Dendritic cell treated with granulocyte-macrophage colony-stimulating factor and Interleukin-4, amounts not matched to agents 40 ng/mL and 50 ng/mL, for 4 days (primary cell): ENCODE measurements around the gene CCDC85C.

ENCODE experiments used
- H3K27ac Mint-ChIP-seq: one replicate; pipeline ENCODE4 v1.8.0; 2022; ENCODE audit warnings: mild to moderate bottlenecking, mixed read lengths
- H3K27me3 Mint-ChIP-seq: one replicate; pipeline ENCODE4 v1.8.0; 2022; ENCODE audit warnings: mild to moderate bottlenecking, mixed read lengths
- H3K36me3 Mint-ChIP-seq: one replicate; pipeline ENCODE4 v1.8.0; 2022; ENCODE audit warnings: low read depth, mixed read lengths
- H3K4me1 Mint-ChIP-seq: one replicate; pipeline ENCODE4 v1.8.0; 2022; ENCODE audit warnings: low read depth, mixed read lengths
- H3K4me3 Mint-ChIP-seq: one replicate; pipeline ENCODE4 v1.8.0; 2022; ENCODE audit warnings: mild to moderate bottlenecking, moderate library complexity, mixed read lengths
- H3K9me3 Mint-ChIP-seq: one replicate; pipeline ENCODE4 v1.8.0; 2022; ENCODE audit warnings: mixed read lengths
- intact Hi-C: fragments of 100-400 bp; cut with micrococcal nuclease; formaldehyde crosslinking; loops from one replicate; pipeline ENCODE4 v1.15.0; 2022

CCDC85C gene

GRCh38 chr14:99570544-99571302, 33.3 kb downstream of the CCDC85C start:
- Mint-ChIP-seq H3K27ac (no peak overlapping the region), H3K4me1 (peaks cover 6% of the 10 kb centered on the region), H3K9me3 (no peaks in the 10 kb centered on the region), H3K4me3 (no peak overlapping the region), H3K36me3 (no peaks in the 10 kb centered on the region), H3K27me3 (peaks cover 2% of the 10 kb centered on the region)
- intact Hi-C loops: no loop called here

- H3K9me3 Mint-ChIP-seq: no peaks in the 10 kb centered on the region
- H3K27ac Mint-ChIP-seq: no peak overlapping the region
- H3K27me3 Mint-ChIP-seq: peaks cover 4% of the 10 kb centered on the region
- peaks cover 6% of the 10 kb centered on the region for H3K4me1 Mint-ChIP-seq
- no peak overlapping the region for H3K4me3 Mint-ChIP-seq
- intact Hi-C loops: no loop called here
- no peaks in the 10 kb centered on the region for H3K36me3 Mint-ChIP-seq
Observed at GRCh38 chr14:99569725-99570543, 34.1 kb downstream of the CCDC85C start.

- Mint-ChIP-seq H3K27me3 (peaks cover 4% of the 10 kb centered on the region), H3K9me3 (no peaks in the 10 kb centered on the region)
- intact Hi-C loops: no loop called here
Observed at GRCh38 chr14:99568567-99569560, 35.1 kb downstream of the CCDC85C start.

GRCh38 chr14:99566390-99567354, 37.3 kb downstream of the CCDC85C start:
- H3K27ac Mint-ChIP-seq: no peak overlapping the region

More at GRCh38 chr14:99568567-99569560, 35.1 kb downstream of the CCDC85C start:
- H3K27ac Mint-ChIP-seq: peak overlapping the region; percentile 49
- H3K4me3 Mint-ChIP-seq: no peak overlapping the region
- peaks cover 6% of the 10 kb centered on the region for H3K4me1 Mint-ChIP-seq
- H3K36me3 Mint-ChIP-seq: no peaks in the 10 kb centered on the region

GRCh38 chr14:99566009-99566389, 38.0 kb downstream of the CCDC85C start:
- intact Hi-C loops: no loop called here
- no peak overlapping the region for H3K27ac Mint-ChIP-seq
- peaks cover 6% of the 10 kb centered on the region for H3K4me1 Mint-ChIP-seq
- H3K4me3 Mint-ChIP-seq: no peak overlapping the region
- H3K9me3 Mint-ChIP-seq: no peaks in the 10 kb centered on the region
- H3K36me3 Mint-ChIP-seq: no peaks in the 10 kb centered on the region
- peaks cover 6% of the 10 kb centered on the region for H3K27me3 Mint-ChIP-seq

More at GRCh38 chr14:99566390-99567354, 37.3 kb downstream of the CCDC85C start:
- Mint-ChIP-seq H3K27me3 (peaks cover 6% of the 10 kb centered on the region), H3K4me3 (no peak overlapping the region), H3K4me1 (peaks cover 6% of the 10 kb centered on the region), H3K9me3 (no peaks in the 10 kb centered on the region), H3K36me3 (no peaks in the 10 kb centered on the region)
- intact Hi-C loops: no loop called here

GRCh38 chr14:99565383-99565782, 38.6 kb downstream of the CCDC85C start:
- H3K36me3 Mint-ChIP-seq: no peaks in the 10 kb centered on the region
- peaks cover 6% of the 10 kb centered on the region for H3K4me1 Mint-ChIP-seq
- no peak overlapping the region for H3K4me3 Mint-ChIP-seq
- intact Hi-C loops: no loop called here
- peaks cover 6% of the 10 kb centered on the region for H3K27me3 Mint-ChIP-seq
- no peaks in the 10 kb centered on the region for H3K9me3 Mint-ChIP-seq
- no peak overlapping the region for H3K27ac Mint-ChIP-seq

GRCh38 chr14:99564926-99565259, 39.1 kb downstream of the CCDC85C start:
- intact Hi-C loops: no loop called here
- Mint-ChIP-seq H3K27me3 (peaks cover 6% of the 10 kb centered on the region), H3K9me3 (no peaks in the 10 kb centered on the region), H3K36me3 (no peaks in the 10 kb centered on the region), H3K4me3 (no peak overlapping the region), H3K27ac (no peak overlapping the region), H3K4me1 (peaks cover 6% of the 10 kb centered on the region)

GRCh38 chr14:99564256-99564925, 39.6 kb downstream of the CCDC85C start:
- intact Hi-C loops: no loop called here
- Mint-ChIP-seq H3K36me3 (no peaks in the 10 kb centered on the region), H3K4me3 (no peak overlapping the region), H3K27ac (no peak overlapping the region), H3K9me3 (no peaks in the 10 kb centered on the region), H3K27me3 (peaks cover 6% of the 10 kb centered on the region), H3K4me1 (peaks cover 4% of the 10 kb centered on the region)

GRCh38 chr14:99563749-99564129, 40.3 kb downstream of the CCDC85C start:
- no peaks in the 10 kb centered on the region for H3K9me3 Mint-ChIP-seq
- H3K4me3 Mint-ChIP-seq: no peak overlapping the region
- intact Hi-C loops: no loop called here
- H3K4me1 Mint-ChIP-seq: no peaks in the 10 kb centered on the region
- peaks cover 4% of the 10 kb centered on the region for H3K27me3 Mint-ChIP-seq
- no peak overlapping the region for H3K27ac Mint-ChIP-seq
- H3K36me3 Mint-ChIP-seq: no peaks in the 10 kb centered on the region

- Mint-ChIP-seq H3K36me3 (no peaks in the 10 kb centered on the region), H3K27ac (no peak overlapping the region)
Observed at GRCh38 chr14:99562856-99563748, 40.9 kb downstream of the CCDC85C start.

GRCh38 chr14:99561864-99562263, 42.1 kb downstream of the CCDC85C start:
- no peak overlapping the region for H3K27ac Mint-ChIP-seq
- intact Hi-C loops: no loop called here
- no peaks in the 10 kb centered on the region for H3K9me3 Mint-ChIP-seq
- H3K4me3 Mint-ChIP-seq: no peak overlapping the region
- no peaks in the 10 kb centered on the region for H3K36me3 Mint-ChIP-seq
- peaks cover 4% of the 10 kb centered on the region for H3K27me3 Mint-ChIP-seq
- no peaks in the 10 kb centered on the region for H3K4me1 Mint-ChIP-seq

More at GRCh38 chr14:99562856-99563748, 40.9 kb downstream of the CCDC85C start:
- Mint-ChIP-seq H3K9me3 (no peaks in the 10 kb centered on the region), H3K4me3 (no peak overlapping the region), H3K4me1 (no peaks in the 10 kb centered on the region), H3K27me3 (peaks cover 4% of the 10 kb centered on the region)
- intact Hi-C loops: no loop called here
